Measurements from ENCODE around the gene PCGF1.

Gene PCGF1

DNA sequence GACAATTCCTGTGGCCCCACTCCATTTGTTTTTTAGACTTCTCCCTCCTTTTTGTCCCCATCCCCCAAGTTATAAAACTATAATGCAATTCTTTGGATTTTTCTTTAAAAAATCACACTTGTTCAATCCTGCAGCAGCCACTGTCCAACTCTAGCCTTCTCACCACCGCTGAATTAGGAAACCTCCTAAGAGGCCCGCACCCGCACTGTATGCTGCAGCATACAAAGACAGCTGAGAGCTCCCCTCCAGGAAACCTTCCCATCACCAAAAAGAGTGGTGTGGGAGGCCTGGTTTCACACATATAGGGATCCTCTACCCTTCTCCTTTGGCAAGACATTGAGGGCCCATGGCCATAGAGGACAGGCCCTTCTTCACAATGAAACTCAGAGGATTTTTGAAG lies 2.9 kb downstream of the PCGF1 start:
- no peak overlapping the region for H3K27ac ChIP-seq
- TF ChIP-seq ZFX (IDR thresholded peaks at IDR 0.05) = no peak
- TF ChIP-seq, protein P1, sequence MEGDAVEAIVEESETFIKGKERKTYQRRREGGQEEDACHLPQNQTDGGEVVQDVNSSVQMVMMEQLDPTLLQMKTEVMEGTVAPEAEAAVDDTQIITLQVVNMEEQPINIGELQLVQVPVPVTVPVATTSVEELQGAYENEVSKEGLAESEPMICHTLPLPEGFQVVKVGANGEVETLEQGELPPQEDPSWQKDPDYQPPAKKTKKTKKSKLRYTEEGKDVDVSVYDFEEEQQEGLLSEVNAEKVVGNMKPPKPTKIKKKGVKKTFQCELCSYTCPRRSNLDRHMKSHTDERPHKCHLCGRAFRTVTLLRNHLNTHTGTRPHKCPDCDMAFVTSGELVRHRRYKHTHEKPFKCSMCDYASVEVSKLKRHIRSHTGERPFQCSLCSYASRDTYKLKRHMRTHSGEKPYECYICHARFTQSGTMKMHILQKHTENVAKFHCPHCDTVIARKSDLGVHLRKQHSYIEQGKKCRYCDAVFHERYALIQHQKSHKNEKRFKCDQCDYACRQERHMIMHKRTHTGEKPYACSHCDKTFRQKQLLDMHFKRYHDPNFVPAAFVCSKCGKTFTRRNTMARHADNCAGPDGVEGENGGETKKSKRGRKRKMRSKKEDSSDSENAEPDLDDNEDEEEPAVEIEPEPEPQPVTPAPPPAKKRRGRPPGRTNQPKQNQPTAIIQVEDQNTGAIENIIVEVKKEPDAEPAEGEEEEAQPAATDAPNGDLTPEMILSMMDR (conservative IDR thresholded peaks at IDR 0.05) = no peak

- H3K27ac ChIP-seq = no peak overlapping the region
- TF ChIP-seq ZFX (IDR thresholded peaks at IDR 0.05) = no peak
- TF ChIP-seq, protein P1 (conservative IDR thresholded peaks at IDR 0.05) = no peak
Observed at GRCh38 chr2:74503506-74504475, 3.7 kb downstream of the PCGF1 start.

DNA sequence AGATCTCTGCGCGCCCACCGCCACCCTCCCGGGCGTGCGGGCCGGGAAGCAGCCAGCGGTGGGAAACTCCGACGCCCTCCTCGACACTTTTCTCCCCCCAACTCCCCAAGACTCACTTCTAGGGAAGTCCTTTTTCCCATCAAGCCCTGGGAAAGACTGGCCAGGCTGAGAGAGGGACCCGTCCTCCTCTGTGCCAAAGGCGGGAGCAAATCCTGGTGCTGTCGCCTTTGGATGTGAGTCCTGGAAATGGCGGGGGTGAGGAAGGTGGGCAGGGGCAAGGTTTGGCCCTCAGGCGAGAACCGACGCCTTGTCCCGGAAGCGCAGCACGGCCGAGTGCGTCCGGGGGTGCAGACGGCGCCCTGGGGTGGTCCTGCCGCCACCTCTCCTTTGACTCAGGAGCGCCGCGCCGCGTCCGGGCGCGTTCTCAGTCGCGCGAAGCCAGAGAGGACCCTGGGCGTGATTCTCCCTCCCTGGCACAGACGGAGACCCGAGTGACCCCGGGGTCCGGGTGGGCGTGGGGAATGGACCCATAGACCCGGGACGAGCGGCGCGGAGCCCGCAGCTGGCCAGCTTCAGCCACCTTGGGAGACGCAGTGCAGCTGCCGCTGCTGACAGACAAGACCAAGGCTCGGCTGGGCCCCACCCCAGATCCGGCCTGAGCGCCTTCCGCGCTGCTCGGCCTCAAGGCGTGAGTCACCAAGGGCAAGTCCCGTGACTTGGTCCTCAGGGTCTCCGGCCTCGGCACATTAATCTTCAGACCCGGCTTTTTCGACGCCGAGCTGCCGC lies 4.6 kb downstream of the PCGF1 start:
- H3K27ac ChIP-seq = no peak overlapping the region

GRCh38 chr2:74502147-74502719 lies 5.3 kb downstream of the PCGF1 start:
- H3K27ac ChIP-seq = no peak overlapping the region
- TF ChIP-seq, protein P1 (conservative IDR thresholded peaks at IDR 0.05) = no peak
- TF ChIP-seq ZFX (IDR thresholded peaks at IDR 0.05) = no peak

More for the DNA sequence above, 4.6 kb downstream of the PCGF1 start:
- TF ChIP-seq, protein P1 (conservative IDR thresholded peaks at IDR 0.05) = no peak
- TF ChIP-seq ZFX (IDR thresholded peaks at IDR 0.05) = no peak

GRCh38 chr2:74501335-74502071 lies 6.0 kb downstream of the PCGF1 start:
- H3K27ac ChIP-seq = no peak overlapping the region
- no peak for TF ChIP-seq ZFX (IDR thresholded peaks at IDR 0.05)

DNA sequence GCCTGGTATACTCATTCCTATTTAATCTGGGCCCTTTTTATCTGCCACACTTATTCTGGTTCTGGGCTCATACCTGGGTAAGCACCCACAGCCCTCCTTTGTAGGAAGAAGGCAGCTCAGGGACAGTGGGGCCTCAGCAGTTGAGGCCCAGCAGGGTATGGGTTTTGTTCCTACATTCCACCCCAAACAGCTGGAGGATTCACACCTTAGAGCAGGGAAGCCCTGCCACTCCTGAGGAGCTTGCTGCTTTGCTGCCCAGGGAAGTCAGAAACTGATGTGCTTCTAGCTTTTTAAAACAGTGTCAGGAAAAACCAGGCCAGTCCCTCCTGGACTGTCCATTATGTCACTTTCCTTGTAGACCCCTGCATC lies 6.9 kb downstream of the PCGF1 start:
- TF ChIP-seq, protein P1 (conservative IDR thresholded peaks at IDR 0.05) = no peak
- no peak for TF ChIP-seq ZFX (IDR thresholded peaks at IDR 0.05)
- H3K27ac ChIP-seq = no peak overlapping the region

- H3K27ac ChIP-seq = no peak overlapping the region
Observed at GRCh38 chr2:74499940-74500577, 7.4 kb downstream of the PCGF1 start.

More at GRCh38 chr2:74499940-74500577, 7.4 kb downstream of the PCGF1 start:
- no peak for TF ChIP-seq ZFX (IDR thresholded peaks at IDR 0.05)
- TF ChIP-seq, protein P1 (conservative IDR thresholded peaks at IDR 0.05) = no peak

All from C4-2B (cell line).